ENCODE data around the gene FAM20A.

The FAM20A gene

GRCh38 chr17:68610554-68610953 lies 9.4 kb upstream of the FAM20A start:
- no peak for TF ChIP-seq CTCF (IDR thresholded peaks at IDR 0.05; ENCODE audit: insufficient read depth, missing control alignments)
- no peak for DNase-seq (ENCODE audit: insufficient read length, low spot score)
- no peak for FAIRE-seq

- FAIRE-seq: no peak
- no peak for DNase-seq (ENCODE audit: insufficient read length, low spot score)
- no peak for TF ChIP-seq CTCF (IDR thresholded peaks at IDR 0.05; ENCODE audit: insufficient read depth, missing control alignments)
Observed at GRCh38 chr17:68608515-68609130, 7.5 kb upstream of the FAM20A start.

GRCh38 chr17:68606451-68607307 lies 5.5 kb upstream of the FAM20A start:
- TF ChIP-seq CTCF (IDR thresholded peaks at IDR 0.05; ENCODE audit: insufficient read depth, missing control alignments): no peak
- DNase-seq (ENCODE audit: insufficient read length, low spot score) (no peak), FAIRE-seq (no peak)

- no peak for TF ChIP-seq CTCF (IDR thresholded peaks at IDR 0.05; ENCODE audit: insufficient read depth, missing control alignments)
- FAIRE-seq (no peak), DNase-seq (ENCODE audit: insufficient read length, low spot score) (no peak)
Observed at GRCh38 chr17:68605914-68606313, 4.7 kb upstream of the FAM20A start.

- no peak for DNase-seq (ENCODE audit: insufficient read length, low spot score)
- no peak for TF ChIP-seq CTCF (IDR thresholded peaks at IDR 0.05; ENCODE audit: insufficient read depth, missing control alignments)
- no peak for FAIRE-seq
Observed at GRCh38 chr17:68603656-68604055, 2.5 kb upstream of the FAM20A start.

- no peak for DNase-seq (ENCODE audit: insufficient read length, low spot score)
- no peak for TF ChIP-seq CTCF (IDR thresholded peaks at IDR 0.05; ENCODE audit: insufficient read depth, missing control alignments)
- no peak for FAIRE-seq
Observed at GRCh38 chr17:68603027-68603426, 1.9 kb upstream of the FAM20A start.

- no peak for DNase-seq (ENCODE audit: insufficient read length, low spot score)
- no peak for TF ChIP-seq CTCF (IDR thresholded peaks at IDR 0.05; ENCODE audit: insufficient read depth, missing control alignments)
- FAIRE-seq: no peak
Observed at GRCh38 chr17:68602289-68602688, 1.1 kb upstream of the FAM20A start.

All from D721Med (cell line).